A549 (cell line): Measurements from ENCODE around the gene NPRL2. TPM values are rescaled to one million over a fixed set of nuclear protein-coding genes. Genes with fewer than 3 reads are reported as not detected.

Experiments
- ATAC-seq, 2 experiments: fragments of 200-7000 bp in 1 of 2; fragments of >200 bp in 1 of 2; cut with Nextera tagmentation in 1 of 2; cut with Tn5 transposase in 1 of 2; 3 replicates each; pipeline versions ENCODE4 v1.8.0 to v1.9.1; 2018 to 2020; ENCODE audit warnings: mild to moderate bottlenecking in 1 of 2, moderate library complexity in 1 of 2
- CTCF ChIA-PET: fragments of 300-600 bp; sonication (Branson Sonifier 250); formaldehyde crosslinking; extraction: SDS; loops from one replicate; lab custom pipeline; 2021; ENCODE audit warnings: antibody characterized with exemption, inconsistent platforms; lab: Yijun Ruan, JAX
- POLR2A ChIA-PET: fragments of 350-600 bp; formaldehyde crosslinking; extraction: SDS; loops from one replicate; lab custom pipeline; 2021; ENCODE audit warnings: antibody characterized with exemption, inconsistent platforms; lab: Yijun Ruan, JAX
- DNase-seq, 2 experiments: peaks; one replicate each; pipeline versions ENCODE4 v3.0.0 to v3.0.0-alpha.2; 2011 to 2016; ENCODE audit warnings: low read depth in 1 of 2, low spot score in 1 of 2
- FAIRE-seq: peaks from 2 replicates; lab custom pipeline; 2011; peaks lifted over from hg19 to GRCh38; lab: Jason Lieb, UNC
- H3K27ac ChIP-seq, 2 experiments: fragments of >200 bp; sonication (Bioruptor Twin); formaldehyde crosslinking; 3 replicates each; pipeline ENCODE4 v1.5.1; 2016 to 2017
- H3K4me1 ChIP-seq: fragments of >200 bp; sonication (Bioruptor Twin); formaldehyde crosslinking; 3 replicates; pipeline ENCODE4 v1.6.1; 2016
- H3K4me2 ChIP-seq: fragments of >200 bp; sonication (Bioruptor Twin); formaldehyde crosslinking; 3 replicates; pipeline ENCODE4 v1.6.1; 2016
- H3K4me3 ChIP-seq: fragments of >200 bp; sonication (Bioruptor Twin); formaldehyde crosslinking; 3 replicates; pipeline ENCODE4 v1.5.1; 2016
- H3K9me3 ChIP-seq: fragments of >200 bp; sonication (Bioruptor Twin); formaldehyde crosslinking; 3 replicates; pipeline ENCODE4 v1.6.1; 2016
- BCL3 ChIP-seq: fragments of >200 bp; sonication (Bioruptor Twin); formaldehyde crosslinking; IDR thresholded peaks from 3 replicates; pipeline ENCODE4 v1.6.1; 2016
- CBX8 ChIP-seq: fragments of 200-600 bp; sonication (generic); IDR thresholded peaks from 2 replicates; pipeline ENCODE4 v1.6.1; 2016
- CHD2 ChIP-seq: fragments of 150-350 bp; IDR thresholded peaks from 2 replicates; pipeline ENCODE4 v1.6.1; 2014; ENCODE audit warnings: low read length; ENCODE audit not compliant: partially characterized antibody
- CHD4 ChIP-seq: fragments of 200-600 bp; sonication (generic); IDR thresholded peaks from 2 replicates; pipeline ENCODE4 v1.6.1; 2016; ENCODE audit warnings: antibody characterized with exemption, mild to moderate bottlenecking, borderline replicate concordance
- CTCF ChIP-seq: fragments of >200 bp; sonication (Bioruptor Twin); formaldehyde crosslinking; IDR thresholded peaks from 3 replicates; pipeline ENCODE4 v1.5.1; 2016
- EHF ChIP-seq: fragments of 250-450 bp; sonication (Bioruptor Pico); IDR thresholded peaks from 2 replicates; pipeline ENCODE4 v1.5.0; 2020; ENCODE audit warnings: mild to moderate bottlenecking
- ESRRA ChIP-seq: fragments of 150-350 bp; IDR thresholded peaks from 2 replicates; pipeline ENCODE4 v1.6.1; 2014; ENCODE audit warnings: mild to moderate bottlenecking, low read length, borderline replicate concordance
- FOSB ChIP-seq: fragments of 250-450 bp; sonication (Bioruptor Pico); IDR thresholded peaks from 2 replicates; pipeline ENCODE4 v1.5.0; 2020; ENCODE audit warnings: mild to moderate bottlenecking, moderate library complexity
- FOXS1 ChIP-seq: fragments of 250-450 bp; sonication (Bioruptor Pico); IDR thresholded peaks from 2 replicates; pipeline ENCODE4 v1.5.0; 2020; ENCODE audit warnings: mild to moderate bottlenecking, moderate library complexity
- GATA3 ChIP-seq: IDR thresholded peaks from 2 replicates; pipeline ENCODE4 v1.6.1; 2012; ENCODE audit warnings: borderline replicate concordance
- HOXB5 ChIP-seq: fragments of 250-450 bp; sonication (Bioruptor Pico); IDR thresholded peaks from 2 replicates; pipeline ENCODE4 v1.5.0; 2020; ENCODE audit warnings: mild to moderate bottlenecking, moderate library complexity
- KDM5A ChIP-seq: fragments of 200-600 bp; sonication (generic); IDR thresholded peaks from 2 replicates; pipeline ENCODE4 v1.6.1; 2016; ENCODE audit warnings: antibody characterized with exemption, mild to moderate bottlenecking
- MAX ChIP-seq: IDR thresholded peaks from 2 replicates; pipeline ENCODE4 v1.6.1; 2012
- MYC ChIP-seq: IDR thresholded peaks from 2 replicates; pipeline ENCODE4 v1.6.1; 2012; ENCODE audit warnings: mild to moderate bottlenecking, inconsistent platforms, low read length, improper control_type of control experiment, borderline replicate concordance
- NPAS2 ChIP-seq: fragments of 250-450 bp; sonication (Bioruptor Pico); IDR thresholded peaks from 2 replicates; pipeline ENCODE4 v1.8.0; 2022; ENCODE audit warnings: mild to moderate bottlenecking, moderate library complexity, borderline replicate concordance
- PBX3 ChIP-seq: IDR thresholded peaks from 2 replicates; pipeline ENCODE4 v1.6.1; 2012
- POLR2A ChIP-seq: IDR thresholded peaks from 2 replicates; pipeline ENCODE4 v1.6.1; 2012; ENCODE audit warnings: mild to moderate bottlenecking, low read length
- RAD21 ChIP-seq, 2 experiments: fragments of >200 bp in 1 of 2; sonication (Bioruptor Twin) in 1 of 2; formaldehyde crosslinking in 1 of 2; IDR thresholded peaks in 1 of 2; conservative IDR thresholded peaks in 1 of 2; 2 replicates in 1 of 2; 3 replicates in 1 of 2; pipeline ENCODE4 v1.6.1; 2012 to 2018; ENCODE audit warnings: inconsistent platforms in 1 of 2
- RFX5 ChIP-seq: fragments of 450-650 bp; IDR thresholded peaks from 2 replicates; pipeline ENCODE4 v1.7.1; 2014; ENCODE audit warnings: antibody characterized with exemption, mild to moderate bottlenecking, moderate library complexity
- RNF2 ChIP-seq: fragments of 200-600 bp; sonication (generic); IDR thresholded peaks from 2 replicates; pipeline ENCODE4 v1.6.1; 2016; ENCODE audit warnings: low read depth, mild to moderate bottlenecking, antibody characterized with exemption, moderate library complexity, borderline replicate concordance
- SMC3 ChIP-seq: fragments of >200 bp; sonication (Bioruptor Twin); formaldehyde crosslinking; IDR thresholded peaks from 3 replicates; pipeline ENCODE4 v1.6.1; 2018; ENCODE audit warnings: inconsistent platforms
- TP53 ChIP-seq: fragments of 250-450 bp; sonication (Bioruptor Pico); IDR thresholded peaks from 2 replicates; pipeline ENCODE4 v1.5.0; 2021; ENCODE audit warnings: mild to moderate bottlenecking, moderate library complexity
- WGBS: methylation state at CpG from one replicate; pipeline ENCODE4 v1.1.6; 2017; ENCODE audit errors: missing lambda C conversion rate; 5-methylcytosine and 5-hydroxymethylcytosine counted together
- polyA plus RNA-seq, 4 experiments: library from polyadenylated mRNA; depleted of rRNA in 3 of 4; stranded (reverse); fragments of >200 nt; fragmentation: RNase III in 1 of 4; extraction: RNeasy Plus Mini Kit Qiagen cat#74134 plus additional on column Dnase treatment in 1 of 4; gene quantifications; 2 replicates in 3 of 4; 3 replicates in 1 of 4; pipeline ENCODE4 v1.2.3, GENCODE V29; 2011 to 2017
- TF ChIP-seq, protein P1 (sequence below): fragments of 250-450 bp; sonication (Bioruptor Pico); IDR thresholded peaks from 2 replicates; pipeline ENCODE4 v1.5.0; 2020; ENCODE audit warnings: low read depth, mild to moderate bottlenecking, moderate library complexity
- TF ChIP-seq, protein P2 (sequence below): IDR thresholded peaks from 2 replicates; pipeline ENCODE4 v1.6.1; 2012; ENCODE audit warnings: low read depth, borderline replicate concordance

NPRL2 gene
- polyA plus RNA-seq, 2 of the 4 experiments (the other 2 are of a cell fraction): 19.5 to 19.9 TPM

GRCh38 chr3:50325113-50325480 lies 25.5 kb downstream of the NPRL2 start:
- Histone ChIP-seq H3K4me2 (no peak overlapping the region), H3K4me3 (no peak overlapping the region), H3K9me3 (no peaks in the 10 kb centered on the region), H3K4me1 (peaks cover 25% of the 10 kb centered on the region), H3K27ac (no peak overlapping the region)
- CTCF ChIA-PET: interaction anchor here (0.6 to 5.1 kb wide), 16 partner anchors 10 to 131 kb away, joined by 3 to 56 read pairs (median 7); partner anchors contain the start of genes GNAI2, HYAL1, HYAL3 and IFRD2
- TF ChIP-seq ESRRA: no peak
- TF ChIP-seq MAX: no peak
- no peak for TF ChIP-seq FOXS1 (CRISPR knock-in tag)
- TF ChIP-seq BCL3: no peak
- TF ChIP-seq FOSB (CRISPR knock-in tag): no peak
- TF ChIP-seq CHD2: no peak
- TF ChIP-seq RAD21 (conservative IDR thresholded peaks at IDR 0.05 in 1 of 2, IDR thresholded peaks at IDR 0.05 in 1 of 2): no peak
- no peak for TF ChIP-seq RNF2
- TF ChIP-seq CHD4: no peak
- TF ChIP-seq MYC: no peak
- no peak for TF ChIP-seq NPAS2 (CRISPR knock-in tag)
- TF ChIP-seq TP53 (CRISPR knock-in tag): no peak
- no peak for TF ChIP-seq HOXB5 (CRISPR knock-in tag)
- TF ChIP-seq, protein P1, sequence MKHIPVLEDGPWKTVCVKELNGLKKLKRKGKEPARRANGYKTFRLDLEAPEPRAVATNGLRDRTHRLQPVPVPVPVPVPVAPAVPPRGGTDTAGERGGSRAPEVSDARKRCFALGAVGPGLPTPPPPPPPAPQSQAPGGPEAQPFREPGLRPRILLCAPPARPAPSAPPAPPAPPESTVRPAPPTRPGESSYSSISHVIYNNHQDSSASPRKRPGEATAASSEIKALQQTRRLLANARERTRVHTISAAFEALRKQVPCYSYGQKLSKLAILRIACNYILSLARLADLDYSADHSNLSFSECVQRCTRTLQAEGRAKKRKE (CRISPR knock-in tag): no peak
- no peak for TF ChIP-seq CBX8
- TF ChIP-seq PBX3: no peak
- no peak for TF ChIP-seq RFX5
- WGBS: 100% methylated on average over 1 of the region's 2 CpGs
- FAIRE-seq: no peak
- POLR2A ChIA-PET: interaction anchor here (1.0 kb wide), 1 partner anchor 44 kb away, joined by 7 read pairs; no protein-coding TSS in a partner anchor
- DNase-seq: no peak
- no peak for ATAC-seq

DNA sequence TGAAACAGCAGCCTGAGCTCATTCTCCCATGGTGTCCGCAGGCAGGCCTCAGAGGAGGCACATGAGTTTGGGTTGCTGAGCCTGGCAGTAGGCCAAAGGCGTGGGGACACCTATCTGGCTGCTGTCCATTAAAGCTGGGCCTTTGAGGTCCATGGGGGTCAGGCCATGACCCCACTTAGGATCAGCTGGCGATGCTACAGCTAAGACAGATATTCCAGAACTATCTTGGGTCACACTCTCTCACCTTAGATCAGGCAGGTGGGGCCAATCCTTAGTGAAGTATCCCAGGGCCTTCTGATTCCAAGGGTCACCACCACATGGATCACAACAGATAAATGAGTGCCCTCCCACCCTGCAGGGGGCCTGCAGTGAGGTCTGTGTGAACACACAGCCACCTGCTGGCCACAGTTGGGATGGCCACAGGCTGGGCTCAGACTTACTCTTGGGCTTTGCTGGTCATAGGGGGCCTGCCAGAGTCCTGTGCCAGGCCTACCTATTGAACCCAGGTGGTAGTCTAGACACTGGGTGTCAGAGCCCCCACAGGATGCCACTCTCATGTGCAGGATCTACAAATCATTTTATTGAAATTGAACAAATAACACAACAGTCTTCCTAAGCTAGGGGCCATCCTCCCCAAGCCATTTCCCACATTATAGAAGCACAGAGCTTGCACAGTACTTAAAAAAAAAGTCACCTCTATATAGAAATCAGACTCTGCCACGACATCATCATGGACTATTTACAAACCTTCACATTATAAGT lies 26.0 kb downstream of the NPRL2 start:
- no peak overlapping the region for H3K27ac ChIP-seq
- H3K4me2 ChIP-seq: no peak overlapping the region
- TF ChIP-seq, protein P1 (CRISPR knock-in tag): no peak
- TF ChIP-seq SMC3 (peak; percentile 55), PBX3 (no peak), POLR2A (no peak), EHF (CRISPR knock-in tag) (no peak), CTCF (peak; percentile 63), RAD21 (conservative IDR thresholded peaks at IDR 0.05 in 1 of 2, IDR thresholded peaks at IDR 0.05 in 1 of 2) (peak; percentile 63 to 75), GATA3 (no peak), TP53 (CRISPR knock-in tag) (no peak), KDM5A (no peak)
- TF ChIP-seq, protein P2, sequence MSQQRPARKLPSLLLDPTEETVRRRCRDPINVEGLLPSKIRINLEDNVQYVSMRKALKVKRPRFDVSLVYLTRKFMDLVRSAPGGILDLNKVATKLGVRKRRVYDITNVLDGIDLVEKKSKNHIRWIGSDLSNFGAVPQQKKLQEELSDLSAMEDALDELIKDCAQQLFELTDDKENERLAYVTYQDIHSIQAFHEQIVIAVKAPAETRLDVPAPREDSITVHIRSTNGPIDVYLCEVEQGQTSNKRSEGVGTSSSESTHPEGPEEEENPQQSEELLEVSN: no peak
- ATAC-seq: peak; percentile 47 to 67; a peak in 5 of 6 replicates
- ChIA-PET POLR2A (interaction anchor here (1.0 kb wide), 2 partner anchors 13 to 44 kb away, joined by 4 to 7 read pairs; no protein-coding TSS in a partner anchor), CTCF (interaction anchor here (0.5 to 5.1 kb wide), 28 partner anchors 10 to 322 kb away, joined by 3 to 56 read pairs (median 4); partner anchors contain the start of genes GNAI2, GNAT1, HYAL1 and HYAL3)
- peaks cover 28% of the 10 kb centered on the region for H3K4me1 ChIP-seq
- FAIRE-seq: no peak
- 0% methylated on average over 1 of the region's 4 CpGs for WGBS
- no peaks in the 10 kb centered on the region for H3K9me3 ChIP-seq
- peak; percentile 73 to 78 for DNase-seq
- no peak overlapping the region for H3K4me3 ChIP-seq
